ENCODE data around the gene IL34.
"Not testable (repeated sequence)": the region's sequence is repeated elsewhere in the genome, so short reads cannot be mapped to it uniquely, and the experiment has no call there.

The IL34 gene

DNA sequence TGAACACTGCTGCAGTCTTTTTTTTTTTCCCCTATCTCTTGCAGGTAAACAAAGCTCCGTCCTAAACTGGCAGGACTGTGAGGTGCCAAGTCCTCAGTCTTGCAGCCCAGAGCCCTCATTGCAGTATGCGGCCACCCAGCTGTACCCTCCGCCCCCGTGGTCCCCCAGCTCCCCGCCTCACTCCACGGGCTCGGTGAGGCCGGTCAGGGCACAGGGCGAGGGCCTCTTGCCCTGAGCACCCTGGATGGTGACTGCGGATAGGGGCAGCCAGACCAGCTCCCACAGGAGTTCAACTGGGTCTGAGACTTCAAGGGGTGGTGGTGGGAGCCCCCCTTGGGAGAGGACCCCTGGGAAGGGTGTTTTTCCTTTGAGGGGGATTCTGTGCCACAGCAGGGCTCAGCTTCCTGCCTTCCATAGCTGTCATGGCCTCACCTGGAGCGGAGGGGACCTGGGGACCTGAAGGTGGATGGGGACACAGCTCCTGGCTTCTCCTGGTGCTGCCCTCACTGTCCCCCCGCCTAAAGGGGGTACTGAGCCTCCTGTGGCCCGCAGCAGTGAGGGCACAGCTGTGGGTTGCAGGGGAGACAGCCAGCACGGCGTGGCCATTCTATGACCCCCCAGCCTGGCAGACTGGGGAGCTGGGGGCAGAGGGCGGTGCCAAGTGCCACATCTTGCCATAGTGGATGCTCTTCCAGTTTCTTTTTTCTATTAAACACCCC is 13.8 kb downstream of the IL34 start:
- DNase-seq: no peak

GRCh38 chr16:70660672-70661350 is 14.5 kb downstream of the IL34 start:
- peak; percentile 59 for DNase-seq

GRCh38 chr16:70661534-70661917 is 15.2 kb downstream of the IL34 start:
- DNase-seq: no peak

DNA sequence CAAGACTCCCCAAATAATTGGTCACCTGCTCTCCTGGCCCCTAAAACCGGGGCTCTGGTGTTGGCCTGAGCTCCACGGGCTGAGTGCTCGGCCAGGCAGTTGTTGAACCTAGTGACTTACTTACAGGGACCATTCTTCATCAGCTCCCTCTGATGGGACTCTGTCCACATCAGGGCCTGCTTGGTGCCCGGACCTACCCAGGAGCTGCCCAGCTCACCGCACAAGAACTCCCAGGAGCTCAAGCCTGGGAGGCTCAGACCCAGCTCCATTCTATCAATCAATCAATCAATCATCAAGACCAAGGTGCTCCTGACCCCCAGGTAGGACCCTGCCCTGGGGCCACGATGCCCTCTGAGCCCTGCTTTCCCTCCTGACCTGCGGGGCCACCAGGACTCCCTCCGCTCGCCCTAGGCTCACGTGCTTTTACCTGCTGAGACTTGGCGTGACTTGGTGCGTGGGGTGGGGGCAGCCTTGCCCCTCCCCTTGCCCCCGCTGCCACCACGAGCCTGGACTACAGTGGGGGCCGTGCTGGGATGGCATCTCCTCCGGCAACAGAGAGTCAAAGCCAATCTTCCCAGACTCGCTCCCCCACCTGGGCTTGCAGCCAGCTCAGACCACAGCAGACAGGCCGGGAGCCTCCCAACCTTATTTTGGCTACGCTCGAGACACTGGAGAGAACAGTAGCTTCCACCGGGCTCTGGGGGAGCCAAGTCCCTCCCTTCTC is 15.7 kb downstream of the IL34 start:
- peak; percentile 41 for DNase-seq

- no peak for DNase-seq
These were observed 16.7 kb downstream of the IL34 start for GRCh38 chr16:70662991-70663523.

DNA sequence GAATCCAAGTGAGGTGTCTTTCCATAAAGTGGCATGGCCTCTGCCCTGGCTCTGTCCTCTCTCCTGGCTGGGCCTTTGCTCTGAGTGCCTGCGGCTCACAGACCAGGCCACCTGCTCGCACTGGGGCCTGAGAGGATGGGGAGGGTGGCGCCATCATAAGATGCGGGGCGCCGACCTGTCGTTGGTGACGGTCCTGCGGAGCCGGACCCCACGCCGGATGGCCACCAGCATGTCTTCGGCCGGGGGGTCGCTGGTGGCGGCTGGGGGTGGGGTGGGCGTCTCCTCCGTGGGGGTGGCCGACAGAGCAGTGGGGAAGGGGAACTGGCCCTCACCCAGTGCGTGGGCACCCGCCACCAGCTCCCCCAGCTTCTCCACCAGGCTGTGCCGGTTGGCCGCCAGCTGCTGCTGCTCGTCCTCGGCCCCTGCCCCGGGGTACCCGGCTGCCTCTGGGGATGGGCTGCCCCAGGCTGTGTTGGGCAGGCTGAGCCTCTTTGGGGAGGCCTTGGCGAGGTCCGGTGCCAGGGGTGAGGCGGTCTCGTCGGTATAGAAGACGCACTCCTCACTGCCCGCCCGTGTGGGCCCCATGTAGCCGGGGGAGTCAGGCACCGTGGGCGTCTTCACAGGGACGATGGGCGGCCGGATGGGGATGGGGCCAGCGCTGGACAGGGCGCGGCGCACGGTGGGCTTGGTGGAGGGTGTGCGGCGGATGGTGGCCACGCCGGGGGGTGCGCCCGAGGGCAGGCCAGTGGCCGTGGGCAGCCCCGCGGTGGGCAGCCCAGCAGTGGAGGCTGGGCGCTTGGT is 17.4 kb downstream of the IL34 start:
- no peak for DNase-seq

- DNase-seq: no peak
These were observed 18.2 kb downstream of the IL34 start for GRCh38 chr16:70664325-70665112.

DNA sequence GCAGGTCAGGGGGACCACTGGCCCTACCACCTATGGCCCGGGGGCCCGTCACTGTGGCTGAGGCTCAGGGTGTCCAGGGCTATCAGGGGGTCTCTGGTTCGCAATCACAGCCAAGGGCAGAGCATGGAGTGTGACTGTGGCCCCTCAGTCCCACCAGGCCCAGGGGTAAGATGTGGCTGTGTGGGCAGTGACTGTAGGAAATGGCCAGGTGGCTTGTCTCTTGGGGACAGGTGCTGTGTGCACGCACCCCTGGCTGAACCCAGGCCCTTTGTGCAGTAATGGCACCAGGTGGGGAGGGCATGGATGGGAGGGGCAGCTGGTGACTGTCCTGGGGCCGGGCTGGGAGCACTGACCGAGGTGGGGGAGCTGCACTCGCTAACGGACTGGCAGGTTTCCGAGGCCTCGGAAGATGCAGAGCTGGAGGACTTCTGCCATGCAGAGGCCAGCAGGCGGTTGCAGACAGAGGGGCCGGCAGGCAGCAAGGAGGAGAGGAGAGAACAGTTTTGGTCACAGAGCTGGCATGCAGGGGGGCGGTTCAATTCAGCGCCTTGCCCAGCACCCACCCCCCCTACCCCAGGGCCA is 18.8 kb downstream of the IL34 start:
- DNase-seq: no peak

GRCh38 chr16:70665806-70666735 is 19.7 kb downstream of the IL34 start:
- DNase-seq: no peak

DNA sequence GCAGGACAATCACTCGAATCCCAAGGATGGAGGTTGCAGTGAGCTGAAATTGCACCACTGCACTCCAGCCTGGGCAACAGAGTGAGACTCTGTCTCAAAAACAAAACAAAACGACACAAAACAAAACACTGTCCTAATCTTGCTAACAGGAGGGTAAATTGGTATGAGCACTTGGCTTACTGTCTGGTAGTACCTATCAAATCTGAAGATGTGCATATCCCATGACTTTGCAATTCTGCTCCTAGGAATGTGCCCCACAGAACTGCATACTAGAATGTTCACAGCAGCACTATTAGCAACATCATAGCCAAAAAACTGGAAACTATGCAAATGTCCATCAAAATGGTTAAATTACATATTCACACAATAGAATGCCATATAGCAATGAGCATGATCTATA is 23.8 kb downstream of the IL34 start:
- DNase-seq: no peak

DNA sequence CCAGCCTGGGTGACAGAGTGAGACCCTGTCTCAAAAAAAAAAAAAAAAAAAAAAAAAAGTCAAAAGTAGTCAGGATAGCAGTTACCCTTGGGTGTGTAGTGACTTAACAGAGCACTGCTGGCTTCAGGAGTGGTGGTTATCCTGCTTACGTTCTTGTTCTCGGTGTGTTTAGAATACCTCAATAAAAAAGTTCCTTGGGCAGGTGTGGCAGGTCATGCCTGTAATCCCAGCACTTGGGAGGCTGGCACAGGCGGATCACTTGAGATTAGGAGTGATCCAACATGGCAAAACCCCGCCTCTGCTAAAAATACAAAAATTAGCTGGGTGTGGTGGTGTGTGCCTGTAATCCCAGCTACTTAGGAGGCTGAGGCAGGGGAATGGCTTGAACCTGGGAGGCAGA is 24.6 kb downstream of the IL34 start:
- DNase-seq: not testable (repeated sequence)

GRCh38 chr16:70674221-70675014 is 28.1 kb downstream of the IL34 start:
- no peak for DNase-seq

DNA sequence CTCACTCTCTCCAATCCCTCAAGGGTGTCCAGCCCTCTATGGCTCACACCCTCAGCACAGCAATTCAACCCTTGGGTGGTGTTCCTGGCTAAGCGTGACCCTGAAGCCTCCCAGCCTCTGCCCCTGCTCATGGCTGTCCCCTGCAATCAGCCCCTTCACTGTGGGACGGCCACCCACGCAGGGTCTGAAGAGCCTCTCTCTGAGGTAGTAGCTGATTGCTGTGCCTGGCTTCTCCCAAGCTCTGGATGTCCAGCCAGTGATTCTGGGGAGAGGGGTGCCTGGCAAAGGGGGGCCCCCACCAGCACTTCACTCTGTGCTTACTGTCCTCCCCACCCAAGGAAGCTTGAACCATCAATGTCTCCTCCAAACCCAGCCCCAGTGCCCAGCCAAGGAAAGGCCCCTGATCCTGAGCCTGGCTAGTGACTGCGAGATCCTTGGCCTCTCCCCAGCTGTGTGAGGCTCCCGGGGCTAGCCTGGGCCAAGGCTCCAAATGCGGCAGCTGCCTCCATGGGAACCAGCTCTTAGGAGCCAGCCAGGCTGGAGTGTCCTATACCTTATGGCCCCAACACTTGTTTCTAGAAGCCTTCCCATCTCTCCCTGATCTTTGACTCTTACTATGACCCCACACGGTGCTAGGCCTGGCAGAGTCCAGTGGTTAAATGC is 29.6 kb downstream of the IL34 start:
- no peak for DNase-seq

DNA sequence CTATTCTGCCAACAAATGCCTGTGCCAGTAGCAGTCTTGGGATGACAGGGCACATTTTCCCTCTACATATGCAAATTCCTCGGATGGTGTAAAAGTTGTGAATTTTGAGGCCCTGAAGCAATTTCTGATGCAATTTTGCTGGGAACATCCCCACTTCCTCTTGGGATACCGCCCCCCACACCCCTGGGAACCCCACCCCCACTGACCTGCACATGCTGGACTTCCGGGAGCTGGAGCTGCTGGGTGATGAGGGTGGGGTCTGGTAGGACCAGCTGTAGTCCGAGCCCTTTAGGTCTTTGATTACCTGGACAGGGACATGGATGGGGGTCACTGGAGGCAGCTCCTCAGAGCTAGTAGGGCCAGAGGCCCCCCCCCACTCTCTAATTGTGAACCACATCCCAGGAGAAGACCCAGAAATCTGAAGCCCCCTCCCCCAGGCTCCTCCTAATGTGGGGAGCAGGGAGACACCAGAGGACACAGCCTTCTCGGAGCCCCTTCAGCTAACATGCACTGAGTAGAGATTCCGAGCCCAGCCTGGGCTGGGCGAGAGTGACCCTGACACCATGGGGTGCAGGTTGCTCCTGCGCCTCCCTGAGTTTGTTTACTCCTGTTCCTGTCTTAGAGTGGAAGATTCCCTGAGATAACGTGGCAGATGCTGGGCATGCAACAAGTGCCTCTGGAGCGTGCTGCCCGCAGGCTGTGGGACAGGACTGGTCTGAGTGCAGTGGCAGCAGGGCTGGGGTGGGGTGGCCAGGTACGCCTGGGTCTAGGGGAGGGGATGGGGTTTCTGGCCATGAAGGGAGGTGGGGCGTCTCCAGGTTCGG is 30.5 kb downstream of the IL34 start:
- no peak for DNase-seq

- DNase-seq: no peak
These were observed 31.3 kb downstream of the IL34 start for GRCh38 chr16:70677499-70678120.

GRCh38 chr16:70678121-70678897 is 31.9 kb downstream of the IL34 start:
- DNase-seq: no peak

All from NCI-H226 (cell line).